ENCODE results near the gene ZBTB7C. TPM values are rescaled to one million over a fixed set of nuclear protein-coding genes. Genes with fewer than 3 reads are reported as not detected.

The ZBTB7C gene
- total RNA-seq, 1 donor from 2014 or later: 0.15 TPM

DNA sequence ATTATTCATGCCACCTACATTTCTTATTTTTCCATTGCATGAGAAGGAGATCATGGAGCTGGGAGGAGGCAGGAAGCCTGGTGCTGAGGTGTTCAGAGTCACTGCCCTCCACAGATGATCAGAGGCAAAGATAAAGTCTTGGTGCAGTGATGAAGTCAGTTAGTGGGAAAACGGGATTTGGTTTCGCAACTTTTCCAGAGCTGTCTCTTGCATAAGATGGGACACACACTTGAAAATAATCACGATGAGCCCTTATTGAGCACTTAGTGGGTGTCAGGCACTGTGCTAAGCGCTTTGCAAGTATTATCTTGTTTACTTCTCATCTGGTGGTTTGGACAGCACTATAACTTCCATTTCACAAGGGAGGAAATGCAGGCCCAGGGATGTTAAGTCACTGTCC is 256.6 kb downstream of the ZBTB7C start:
- peaks cover 2% of the 10 kb centered on the region for H3K27me3 Mint-ChIP-seq (ENCODE audit: insufficient read depth, low read depth)
- TF ChIP-seq EZH2 (IDR thresholded peaks at IDR 0.05) (no peak), EZH2phosphoT487 (IDR thresholded peaks at IDR 0.05) (no peak)
- TF ChIP-seq, protein P1, sequence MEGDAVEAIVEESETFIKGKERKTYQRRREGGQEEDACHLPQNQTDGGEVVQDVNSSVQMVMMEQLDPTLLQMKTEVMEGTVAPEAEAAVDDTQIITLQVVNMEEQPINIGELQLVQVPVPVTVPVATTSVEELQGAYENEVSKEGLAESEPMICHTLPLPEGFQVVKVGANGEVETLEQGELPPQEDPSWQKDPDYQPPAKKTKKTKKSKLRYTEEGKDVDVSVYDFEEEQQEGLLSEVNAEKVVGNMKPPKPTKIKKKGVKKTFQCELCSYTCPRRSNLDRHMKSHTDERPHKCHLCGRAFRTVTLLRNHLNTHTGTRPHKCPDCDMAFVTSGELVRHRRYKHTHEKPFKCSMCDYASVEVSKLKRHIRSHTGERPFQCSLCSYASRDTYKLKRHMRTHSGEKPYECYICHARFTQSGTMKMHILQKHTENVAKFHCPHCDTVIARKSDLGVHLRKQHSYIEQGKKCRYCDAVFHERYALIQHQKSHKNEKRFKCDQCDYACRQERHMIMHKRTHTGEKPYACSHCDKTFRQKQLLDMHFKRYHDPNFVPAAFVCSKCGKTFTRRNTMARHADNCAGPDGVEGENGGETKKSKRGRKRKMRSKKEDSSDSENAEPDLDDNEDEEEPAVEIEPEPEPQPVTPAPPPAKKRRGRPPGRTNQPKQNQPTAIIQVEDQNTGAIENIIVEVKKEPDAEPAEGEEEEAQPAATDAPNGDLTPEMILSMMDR (IDR thresholded peaks at IDR 0.05): no peak
- DNase-seq (ENCODE audit: low spot score): no peak

DNA sequence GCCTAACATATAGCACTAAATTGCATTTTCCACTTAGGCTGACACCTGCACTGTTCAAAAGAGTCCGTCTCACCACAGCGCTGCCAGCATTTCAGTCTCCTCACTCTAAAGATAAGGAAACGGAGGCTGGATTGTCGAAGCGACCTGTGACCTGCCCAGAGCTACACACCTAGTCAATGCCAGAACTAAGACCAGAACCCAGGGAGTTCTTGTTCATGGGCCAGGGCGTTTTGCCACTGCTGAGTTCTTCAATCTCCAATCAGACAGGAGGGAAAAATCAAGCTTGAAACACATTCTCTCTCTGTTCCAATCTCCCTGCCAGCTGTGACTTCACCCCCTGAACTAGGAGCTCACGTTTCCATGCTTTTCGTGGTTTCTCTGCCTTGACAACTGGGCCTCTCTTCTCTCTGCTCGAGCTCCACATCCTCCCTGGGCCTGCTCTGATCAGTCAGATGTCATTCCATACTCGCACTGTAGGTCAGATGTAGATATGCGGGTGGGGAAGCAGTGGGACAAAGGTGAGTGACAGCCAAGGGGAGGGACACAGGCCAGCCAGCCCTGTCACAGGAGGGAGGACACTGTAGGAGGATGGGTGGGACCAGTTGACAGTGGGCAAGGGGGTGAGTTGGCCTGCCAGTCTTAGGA is 257.6 kb downstream of the ZBTB7C start:
- H3K27ac Mint-ChIP-seq: peak overlapping the region; percentile 83

More for the DNA sequence above, 256.6 kb downstream of the ZBTB7C start:
- Histone ChIP-seq H3K9me3 (ENCODE audit: low read depth) (no peaks in the 10 kb centered on the region), H3K4me1 (no peaks in the 10 kb centered on the region), H3K27me3 (peaks cover 12% of the 10 kb centered on the region), H3K36me3 (no peaks in the 10 kb centered on the region), H3K4me3 (no peak overlapping the region), H3K9ac (no peak overlapping the region), H3K27ac (no peak overlapping the region), H3K79me2 (ENCODE audit: low read depth) (no peaks in the 10 kb centered on the region), H3F3A (ENCODE audit: low read depth) (no peaks in the 10 kb centered on the region), H2AFZ (replicated peaks) (no peak overlapping the region), H3K4me2 (no peak overlapping the region), H4K20me1 (ENCODE audit: low read depth) (no peaks in the 10 kb centered on the region)
- H3K9me3 Mint-ChIP-seq: no peaks in the 10 kb centered on the region
- H3K4me3 Mint-ChIP-seq: no peak overlapping the region
- H3K27ac Mint-ChIP-seq: no peak overlapping the region
- no peaks in the 10 kb centered on the region for H3K36me3 Mint-ChIP-seq
- peaks cover 5% of the 10 kb centered on the region for H3K4me1 Mint-ChIP-seq

DNA sequence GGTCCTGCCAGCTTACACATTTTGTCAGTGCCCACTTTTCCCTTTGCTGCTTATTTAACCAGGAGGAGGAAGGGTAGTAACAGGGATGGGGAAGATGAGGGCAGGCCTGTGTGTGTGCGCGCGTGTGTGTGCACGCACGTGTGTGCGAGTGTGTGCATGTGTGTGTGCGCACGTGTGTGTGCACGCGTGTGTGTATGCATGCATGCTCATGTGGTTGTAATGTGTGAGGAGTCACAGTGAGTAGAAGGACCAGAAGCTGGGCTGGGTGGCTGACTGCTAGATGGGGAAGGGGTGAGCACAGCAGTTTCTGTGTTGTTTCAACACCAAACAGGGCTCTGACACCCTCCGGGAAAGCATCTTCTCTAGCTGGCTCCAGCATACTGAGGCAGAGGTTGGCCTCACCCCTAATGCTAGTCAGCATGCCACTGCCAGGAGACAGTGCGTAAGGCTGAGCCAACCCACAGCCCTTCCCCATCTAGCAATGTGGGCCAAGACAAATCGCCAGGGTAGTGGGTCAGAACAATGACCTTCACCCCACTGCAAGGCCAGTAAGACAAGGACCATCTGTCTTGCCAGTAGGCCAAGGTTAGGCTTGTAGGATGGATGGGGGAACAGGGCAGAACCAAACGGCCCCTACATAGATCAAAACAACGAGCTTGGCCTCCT is 260.0 kb downstream of the ZBTB7C start:
- no peak overlapping the region for H3K4me3 ChIP-seq
- no peaks in the 10 kb centered on the region for H3F3A ChIP-seq (ENCODE audit: low read depth)
- no peak for TF ChIP-seq EZH2 (IDR thresholded peaks at IDR 0.05)
- Mint-ChIP-seq H3K4me1 (peaks cover 5% of the 10 kb centered on the region), H3K4me3 (no peak overlapping the region), H3K27ac (no peak overlapping the region), H3K27me3 (ENCODE audit: insufficient read depth, low read depth) (peaks cover 4% of the 10 kb centered on the region), H3K36me3 (no peaks in the 10 kb centered on the region), H3K9me3 (no peaks in the 10 kb centered on the region)
- no peaks in the 10 kb centered on the region for H4K20me1 ChIP-seq (ENCODE audit: low read depth)
- no peaks in the 10 kb centered on the region for H3K9me3 ChIP-seq (ENCODE audit: low read depth)
- H3K9ac ChIP-seq: no peak overlapping the region
- no peak overlapping the region for H2AFZ ChIP-seq (replicated peaks)
- H3K4me2 ChIP-seq: no peak overlapping the region
- H3K79me2 ChIP-seq (ENCODE audit: low read depth): no peaks in the 10 kb centered on the region
- no peak for DNase-seq (ENCODE audit: low spot score)
- H3K36me3 ChIP-seq: no peaks in the 10 kb centered on the region
- H3K27ac ChIP-seq: no peak overlapping the region
- no peaks in the 10 kb centered on the region for H3K27me3 ChIP-seq
- no peaks in the 10 kb centered on the region for H3K4me1 ChIP-seq

More for the DNA sequence above, 257.6 kb downstream of the ZBTB7C start:
- Histone ChIP-seq H4K20me1 (ENCODE audit: low read depth) (no peaks in the 10 kb centered on the region), H3K9ac (no peak overlapping the region), H3K79me2 (ENCODE audit: low read depth) (no peaks in the 10 kb centered on the region), H3F3A (ENCODE audit: low read depth) (no peaks in the 10 kb centered on the region), H2AFZ (replicated peaks) (no peak overlapping the region), H3K36me3 (no peaks in the 10 kb centered on the region), H3K9me3 (ENCODE audit: low read depth) (no peaks in the 10 kb centered on the region), H3K27ac (no peak overlapping the region), H3K4me2 (no peak overlapping the region), H3K4me3 (no peak overlapping the region), H3K27me3 (peaks cover 2% of the 10 kb centered on the region), H3K4me1 (no peaks in the 10 kb centered on the region)
- H3K9me3 Mint-ChIP-seq: no peaks in the 10 kb centered on the region
- H3K4me3 Mint-ChIP-seq: no peak overlapping the region
- H3K4me1 Mint-ChIP-seq: peaks cover 5% of the 10 kb centered on the region
- no peak for DNase-seq (ENCODE audit: low spot score)
- no peaks in the 10 kb centered on the region for H3K27me3 Mint-ChIP-seq (ENCODE audit: insufficient read depth, low read depth)
- TF ChIP-seq, protein P1 (IDR thresholded peaks at IDR 0.05): no peak
- no peak for TF ChIP-seq EZH2phosphoT487 (IDR thresholded peaks at IDR 0.05)
- no peak for TF ChIP-seq EZH2 (IDR thresholded peaks at IDR 0.05)
- no peaks in the 10 kb centered on the region for H3K36me3 Mint-ChIP-seq

DNA sequence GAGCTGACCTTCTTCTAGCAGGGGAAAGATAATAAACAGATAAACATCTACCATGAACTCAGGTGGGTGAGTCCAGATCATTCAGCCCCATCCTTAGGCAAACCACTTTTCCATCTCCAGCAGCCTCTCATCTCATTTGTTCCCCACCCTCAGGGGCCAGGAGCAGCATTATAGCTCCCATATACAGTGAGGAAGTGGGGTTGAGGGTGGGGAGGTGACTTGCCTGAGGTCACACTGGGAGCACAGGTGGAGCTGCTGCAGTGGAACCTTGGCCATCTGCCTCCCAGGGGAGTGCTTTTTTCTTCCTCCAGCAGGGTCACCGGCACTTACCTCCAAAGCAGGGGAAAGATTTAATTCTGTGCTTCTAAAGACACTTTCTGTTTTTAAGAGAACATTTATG is 266.2 kb downstream of the ZBTB7C start:
- TF ChIP-seq EZH2phosphoT487 (IDR thresholded peaks at IDR 0.05): no peak
- TF ChIP-seq, protein P1 (IDR thresholded peaks at IDR 0.05): no peak
- no peak for TF ChIP-seq EZH2 (IDR thresholded peaks at IDR 0.05)
- Histone ChIP-seq H3K9ac (no peak overlapping the region), H2AFZ (replicated peaks) (no peak overlapping the region), H3K27ac (no peak overlapping the region), H3K4me2 (no peak overlapping the region), H4K20me1 (ENCODE audit: low read depth) (peaks cover under 1% of the 10 kb centered on the region), H3K36me3 (no peaks in the 10 kb centered on the region), H3K9me3 (ENCODE audit: low read depth) (no peaks in the 10 kb centered on the region), H3F3A (ENCODE audit: low read depth) (no peaks in the 10 kb centered on the region), H3K79me2 (ENCODE audit: low read depth) (no peaks in the 10 kb centered on the region), H3K4me3 (no peak overlapping the region), H3K27me3 (peaks cover 24% of the 10 kb centered on the region), H3K4me1 (peaks cover 5% of the 10 kb centered on the region)
- DNase-seq (ENCODE audit: low spot score): no peak
- no peaks in the 10 kb centered on the region for H3K36me3 Mint-ChIP-seq
- H3K4me3 Mint-ChIP-seq: no peak overlapping the region
- H3K4me1 Mint-ChIP-seq: peaks cover 13% of the 10 kb centered on the region
- H3K9me3 Mint-ChIP-seq: no peaks in the 10 kb centered on the region
- H3K27ac Mint-ChIP-seq: no peak overlapping the region
- peaks cover 28% of the 10 kb centered on the region for H3K27me3 Mint-ChIP-seq (ENCODE audit: insufficient read depth, low read depth)
